ENCODE results near the gene NT5C3B.
A peak's percentile ranks its signal among the peaks of the same experiment; 100 is the strongest.
"Not testable (repeated sequence)": the region's sequence is repeated elsewhere in the genome, so short reads cannot be mapped to it uniquely, and the experiment has no call there.

Gene NT5C3B

DNA sequence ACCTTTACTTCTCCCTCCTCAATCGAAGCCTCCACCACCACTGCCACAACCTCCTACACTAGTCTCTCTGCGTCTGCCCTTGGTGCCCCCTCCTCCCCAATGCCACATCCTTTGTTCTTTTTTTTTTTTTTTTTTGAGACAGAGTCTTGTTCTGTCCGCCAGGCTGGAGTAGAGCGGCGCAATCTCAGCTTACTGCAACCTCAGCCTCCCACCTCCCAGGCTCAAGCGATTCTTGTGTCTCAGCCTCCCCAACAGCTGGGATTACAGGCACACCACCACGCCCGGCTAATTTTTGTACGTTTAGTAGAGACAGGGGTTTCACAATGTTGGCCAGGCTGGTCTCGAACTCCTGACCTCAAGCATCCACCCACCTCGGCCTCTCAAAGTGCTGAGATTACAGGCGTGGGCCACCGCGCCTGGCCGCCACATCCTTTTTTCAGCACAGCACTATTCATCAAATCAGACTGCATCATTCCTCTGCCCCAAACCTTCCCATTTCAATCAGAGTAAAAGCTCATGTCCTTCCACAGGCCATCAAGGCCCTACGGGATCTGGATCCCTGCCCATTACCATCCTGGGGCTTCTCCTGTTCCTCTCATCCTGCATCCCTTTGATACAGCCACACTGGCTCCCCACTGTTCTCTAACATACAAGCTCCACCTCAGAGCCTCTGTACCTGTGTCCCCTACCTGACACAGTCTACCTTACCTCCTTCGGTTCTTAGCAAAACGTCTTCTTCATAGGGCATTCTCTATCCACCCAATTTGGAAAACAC, 27.2 kb upstream of the NT5C3B start:
- peak overlapping the region; percentile 92 for H3K4me3 ChIP-seq (replicated peaks; ENCODE audit: low read depth, low read length)
- TF ChIP-seq, protein P1, sequence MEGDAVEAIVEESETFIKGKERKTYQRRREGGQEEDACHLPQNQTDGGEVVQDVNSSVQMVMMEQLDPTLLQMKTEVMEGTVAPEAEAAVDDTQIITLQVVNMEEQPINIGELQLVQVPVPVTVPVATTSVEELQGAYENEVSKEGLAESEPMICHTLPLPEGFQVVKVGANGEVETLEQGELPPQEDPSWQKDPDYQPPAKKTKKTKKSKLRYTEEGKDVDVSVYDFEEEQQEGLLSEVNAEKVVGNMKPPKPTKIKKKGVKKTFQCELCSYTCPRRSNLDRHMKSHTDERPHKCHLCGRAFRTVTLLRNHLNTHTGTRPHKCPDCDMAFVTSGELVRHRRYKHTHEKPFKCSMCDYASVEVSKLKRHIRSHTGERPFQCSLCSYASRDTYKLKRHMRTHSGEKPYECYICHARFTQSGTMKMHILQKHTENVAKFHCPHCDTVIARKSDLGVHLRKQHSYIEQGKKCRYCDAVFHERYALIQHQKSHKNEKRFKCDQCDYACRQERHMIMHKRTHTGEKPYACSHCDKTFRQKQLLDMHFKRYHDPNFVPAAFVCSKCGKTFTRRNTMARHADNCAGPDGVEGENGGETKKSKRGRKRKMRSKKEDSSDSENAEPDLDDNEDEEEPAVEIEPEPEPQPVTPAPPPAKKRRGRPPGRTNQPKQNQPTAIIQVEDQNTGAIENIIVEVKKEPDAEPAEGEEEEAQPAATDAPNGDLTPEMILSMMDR (IDR thresholded peaks at IDR 0.05; ENCODE audit: low read depth, low read length, missing control alignments): no peak
- DNase-seq (ENCODE audit: extremely low read depth, low read depth): no peak

DNA sequence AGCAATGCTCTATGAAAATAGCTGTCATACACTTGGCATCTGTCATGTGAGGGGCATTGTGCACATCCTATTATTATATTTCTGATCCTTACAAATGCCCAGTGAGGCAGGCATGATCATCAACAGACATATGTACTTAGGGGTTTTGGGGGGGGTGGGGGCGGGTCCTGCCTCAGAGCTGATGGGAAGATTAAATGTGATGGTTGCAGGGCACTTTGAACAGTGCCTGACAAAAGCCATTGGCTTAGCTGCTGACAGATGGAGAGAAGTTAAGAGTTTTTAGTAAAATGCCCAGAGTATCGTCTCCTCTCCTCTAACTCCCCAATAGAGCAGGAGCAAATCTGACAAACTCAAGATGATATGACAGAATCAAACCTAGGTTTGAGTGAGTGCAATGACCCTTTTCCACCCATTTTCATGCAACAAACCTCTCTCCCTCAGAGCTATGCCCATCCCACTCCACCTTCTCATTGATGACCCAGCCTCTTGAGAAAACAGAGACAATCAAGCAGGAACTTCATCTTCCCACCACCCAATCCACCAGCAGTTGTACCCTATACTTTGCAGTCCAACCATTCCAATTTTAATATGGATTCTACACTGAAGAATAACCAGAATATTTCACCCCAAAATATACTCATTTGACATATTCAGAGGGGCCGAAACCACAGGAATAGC, 24.4 kb upstream of the NT5C3B start:
- no peak overlapping the region for H3K4me3 ChIP-seq (replicated peaks; ENCODE audit: low read depth, low read length)
- DNase-seq (ENCODE audit: extremely low read depth, low read depth): no peak
- TF ChIP-seq, protein P1 (IDR thresholded peaks at IDR 0.05; ENCODE audit: low read depth, low read length, missing control alignments): no peak

DNA sequence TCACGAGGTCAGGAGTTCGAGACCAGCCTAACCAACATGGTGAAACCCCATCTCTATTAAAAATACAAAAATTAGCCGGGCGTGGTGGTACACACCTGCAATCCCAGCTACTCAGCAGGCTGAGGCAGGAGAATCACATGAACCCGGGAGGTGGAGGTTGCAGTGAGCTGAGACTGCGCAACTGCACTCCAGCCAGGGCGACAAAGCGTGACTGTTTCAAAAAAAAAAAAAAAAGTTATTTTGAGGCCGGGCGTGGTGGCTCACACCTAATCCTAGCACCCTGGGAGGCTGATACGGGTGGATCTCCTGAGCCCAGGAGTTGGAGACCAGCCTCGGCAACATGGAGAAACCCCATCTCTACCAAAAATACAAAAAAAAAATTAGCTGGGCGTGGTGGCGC, 15.3 kb upstream of the NT5C3B start:
- H3K4me3 ChIP-seq (replicated peaks; ENCODE audit: low read depth, low read length); DNase-seq (ENCODE audit: extremely low read depth, low read depth): not testable (repeated sequence)

DNA sequence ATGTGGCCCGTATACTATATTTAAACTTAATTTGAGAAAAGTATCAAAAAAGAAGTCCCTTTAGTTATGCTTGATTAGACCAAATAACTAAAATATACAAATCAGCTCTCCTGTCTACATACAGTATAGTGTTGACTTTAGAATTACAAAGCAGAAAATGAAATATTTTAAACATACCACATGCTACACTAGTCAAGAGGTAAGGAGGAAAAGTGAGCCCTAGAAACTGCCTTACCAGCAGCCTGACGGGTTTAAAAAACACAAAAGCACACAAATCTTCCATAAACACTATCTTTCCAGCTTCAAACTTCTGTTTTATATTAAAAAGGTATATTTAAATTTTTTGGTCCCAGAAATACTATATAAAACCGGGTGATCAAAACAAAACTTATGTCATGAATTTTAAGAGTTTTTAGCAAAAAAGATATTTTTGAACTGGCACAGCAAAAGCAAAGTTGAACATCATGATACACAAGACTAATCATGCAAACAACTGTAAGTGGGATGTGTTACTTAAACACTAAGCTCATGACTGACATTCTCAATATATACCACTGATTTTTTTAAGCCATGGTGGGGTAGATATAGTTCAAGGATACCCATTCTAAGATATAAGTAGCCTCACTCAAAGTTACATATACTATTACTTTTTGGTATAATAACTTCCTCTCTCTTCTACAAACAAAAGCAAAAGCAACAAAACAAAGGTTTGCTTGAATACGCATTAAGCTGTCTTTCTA, 13.4 kb upstream of the NT5C3B start:
- TF ChIP-seq, protein P1 (IDR thresholded peaks at IDR 0.05; ENCODE audit: low read depth, low read length, missing control alignments): no peak
- no peak for DNase-seq (ENCODE audit: extremely low read depth, low read depth)
- no peak overlapping the region for H3K4me3 ChIP-seq (replicated peaks; ENCODE audit: low read depth, low read length)

DNA sequence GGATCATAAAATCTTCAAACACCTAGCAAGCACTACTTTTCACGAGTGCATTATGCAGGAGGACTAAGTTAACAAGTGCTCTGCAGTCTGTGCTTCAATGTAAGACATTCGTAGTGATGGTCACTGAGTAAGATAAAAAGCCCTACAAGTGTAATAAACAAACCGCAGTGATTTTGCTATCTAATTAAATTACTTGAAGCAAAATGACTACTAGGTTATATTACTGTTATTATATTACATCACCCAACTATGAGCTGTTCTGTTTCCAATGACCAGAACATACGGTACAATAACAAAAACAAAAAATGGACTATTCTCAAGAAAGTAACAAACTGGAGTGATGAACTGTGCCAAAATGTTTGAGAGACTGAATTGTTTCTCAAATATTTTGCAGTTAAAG, 12.8 kb upstream of the NT5C3B start:
- TF ChIP-seq, protein P1 (IDR thresholded peaks at IDR 0.05; ENCODE audit: low read depth, low read length, missing control alignments): no peak
- no peak overlapping the region for H3K4me3 ChIP-seq (replicated peaks; ENCODE audit: low read depth, low read length)
- DNase-seq (ENCODE audit: extremely low read depth, low read depth): no peak

DNA sequence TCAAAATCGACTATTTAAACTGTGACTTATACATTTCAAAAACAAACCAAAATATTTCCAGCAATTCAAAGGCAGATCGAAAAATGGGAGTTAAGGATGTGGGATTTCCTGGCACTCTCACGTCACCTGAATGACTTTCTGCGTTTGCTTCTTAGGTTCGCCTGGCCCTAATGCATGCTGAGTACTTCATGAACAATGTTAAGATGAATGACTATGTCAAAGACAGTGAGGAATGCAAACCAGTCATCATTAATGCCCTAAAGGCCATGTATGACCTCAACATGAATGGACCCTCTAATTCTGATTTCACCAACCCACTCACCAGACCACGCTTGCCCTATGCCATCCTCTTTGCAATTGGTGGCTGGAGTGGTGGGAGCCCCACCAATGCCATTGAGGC, 8.9 kb upstream of the NT5C3B start:
- no peak overlapping the region for H3K4me3 ChIP-seq (replicated peaks; ENCODE audit: low read depth, low read length)
- DNase-seq (ENCODE audit: extremely low read depth, low read depth): no peak
- TF ChIP-seq, protein P1 (IDR thresholded peaks at IDR 0.05; ENCODE audit: low read depth, low read length, missing control alignments): no peak

DNA sequence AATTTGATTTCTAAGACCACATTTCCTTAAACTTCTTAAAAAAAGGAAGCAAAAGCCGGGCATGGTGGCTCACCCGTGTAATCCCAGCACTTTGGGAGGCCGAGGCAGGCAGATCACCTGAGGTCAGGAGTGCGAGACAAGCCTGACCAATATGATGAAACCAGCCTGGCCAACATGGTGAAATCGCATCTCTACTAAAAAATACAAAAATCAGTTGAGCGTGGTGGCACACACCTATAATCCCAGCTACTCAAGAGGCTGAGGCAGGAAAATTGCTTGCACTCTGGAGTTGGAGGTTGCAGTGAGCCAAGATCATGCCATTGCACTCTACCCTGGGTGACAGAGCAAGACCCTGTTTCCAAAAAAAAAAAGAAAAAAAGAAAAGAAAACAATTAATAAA, 4.7 kb upstream of the NT5C3B start:
- H3K4me3 ChIP-seq (replicated peaks; ENCODE audit: low read depth, low read length); DNase-seq (ENCODE audit: extremely low read depth, low read depth): not testable (repeated sequence)

DNA sequence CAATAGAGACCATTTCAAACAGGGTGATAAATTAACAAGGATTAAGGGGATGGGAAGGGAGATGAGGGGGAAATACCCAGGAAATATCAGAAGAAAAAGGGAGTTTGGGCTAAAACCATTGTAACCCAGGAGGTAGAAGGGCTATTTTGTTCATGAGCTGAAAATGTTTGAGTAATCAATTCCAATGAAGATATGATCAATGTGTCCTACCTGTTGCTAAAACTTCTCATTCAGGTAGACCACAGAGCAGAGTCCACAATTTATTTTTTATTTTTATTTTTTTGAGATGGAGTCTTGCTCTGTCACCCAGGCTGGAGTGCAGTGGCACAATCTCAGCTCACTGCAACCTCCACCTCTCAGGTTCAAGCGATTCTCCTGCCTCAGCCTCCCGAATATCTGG, 3.4 kb upstream of the NT5C3B start:
- not testable (repeated sequence) for DNase-seq (ENCODE audit: extremely low read depth, low read depth); H3K4me3 ChIP-seq (replicated peaks; ENCODE audit: low read depth, low read length)
